GM21447 (cell line): ENCODE results near the gene ANKS1A.
"Not testable (repeated sequence)": the region's sequence is repeated elsewhere in the genome, so short reads cannot be mapped to it uniquely, and the experiment has no call there.

Source experiments
- ATAC-seq: cut with Tn5 transposase; IDR thresholded peaks from one replicate; pipeline ENCODE4 v1.9.1; 2021; ENCODE audit not compliant: unreplicated experiment

Gene ANKS1A, protein sequence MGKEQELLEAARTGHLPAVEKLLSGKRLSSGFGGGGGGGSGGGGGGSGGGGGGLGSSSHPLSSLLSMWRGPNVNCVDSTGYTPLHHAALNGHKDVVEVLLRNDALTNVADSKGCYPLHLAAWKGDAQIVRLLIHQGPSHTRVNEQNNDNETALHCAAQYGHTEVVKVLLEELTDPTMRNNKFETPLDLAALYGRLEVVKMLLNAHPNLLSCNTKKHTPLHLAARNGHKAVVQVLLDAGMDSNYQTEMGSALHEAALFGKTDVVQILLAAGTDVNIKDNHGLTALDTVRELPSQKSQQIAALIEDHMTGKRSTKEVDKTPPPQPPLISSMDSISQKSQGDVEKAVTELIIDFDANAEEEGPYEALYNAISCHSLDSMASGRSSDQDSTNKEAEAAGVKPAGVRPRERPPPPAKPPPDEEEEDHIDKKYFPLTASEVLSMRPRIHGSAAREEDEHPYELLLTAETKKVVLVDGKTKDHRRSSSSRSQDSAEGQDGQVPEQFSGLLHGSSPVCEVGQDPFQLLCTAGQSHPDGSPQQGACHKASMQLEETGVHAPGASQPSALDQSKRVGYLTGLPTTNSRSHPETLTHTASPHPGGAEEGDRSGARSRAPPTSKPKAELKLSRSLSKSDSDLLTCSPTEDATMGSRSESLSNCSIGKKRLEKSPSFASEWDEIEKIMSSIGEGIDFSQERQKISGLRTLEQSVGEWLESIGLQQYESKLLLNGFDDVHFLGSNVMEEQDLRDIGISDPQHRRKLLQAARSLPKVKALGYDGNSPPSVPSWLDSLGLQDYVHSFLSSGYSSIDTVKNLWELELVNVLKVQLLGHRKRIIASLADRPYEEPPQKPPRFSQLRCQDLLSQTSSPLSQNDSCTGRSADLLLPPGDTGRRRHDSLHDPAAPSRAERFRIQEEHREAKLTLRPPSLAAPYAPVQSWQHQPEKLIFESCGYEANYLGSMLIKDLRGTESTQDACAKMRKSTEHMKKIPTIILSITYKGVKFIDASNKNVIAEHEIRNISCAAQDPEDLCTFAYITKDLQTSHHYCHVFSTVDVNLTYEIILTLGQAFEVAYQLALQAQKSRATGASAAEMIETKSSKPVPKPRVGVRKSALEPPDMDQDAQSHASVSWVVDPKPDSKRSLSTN

DNA sequence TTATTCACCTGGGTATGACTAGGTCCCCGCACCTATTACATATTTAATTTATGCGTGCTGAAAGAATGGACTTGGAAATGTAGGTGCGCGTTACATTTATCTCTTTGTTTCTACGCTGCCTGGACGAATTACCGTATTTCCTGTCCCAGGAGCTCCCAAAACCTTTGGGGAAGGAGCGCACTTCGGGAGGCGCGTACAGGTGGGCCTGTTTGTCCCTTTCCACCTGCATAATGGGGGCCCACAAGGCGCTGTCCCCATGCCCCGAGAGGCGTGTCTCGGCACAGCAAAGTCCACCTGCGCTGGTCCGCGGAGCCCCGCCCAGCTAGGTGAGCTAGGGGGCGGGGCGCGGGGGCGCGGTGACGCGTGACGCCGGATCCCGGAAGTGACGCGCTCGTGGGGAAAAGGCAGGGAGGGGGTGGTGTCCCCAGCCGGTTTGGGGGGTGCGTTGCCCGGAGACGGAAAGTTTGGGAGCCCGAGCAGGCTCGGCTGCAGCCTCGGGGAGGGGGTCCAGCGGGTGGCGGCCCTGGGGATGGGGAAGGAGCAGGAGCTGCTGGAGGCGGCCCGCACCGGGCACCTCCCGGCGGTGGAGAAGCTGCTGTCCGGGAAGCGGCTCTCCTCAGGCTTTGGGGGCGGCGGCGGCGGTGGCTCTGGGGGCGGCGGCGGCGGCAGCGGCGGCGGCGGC lies at the start of gene ANKS1A:
ANKS1A (plus strand) TSS at position 382 of the 682 bp plus-strand sequence; CDS start at position 530, 148 bp downstream.
- peak; percentile 43 for ATAC-seq

DNA sequence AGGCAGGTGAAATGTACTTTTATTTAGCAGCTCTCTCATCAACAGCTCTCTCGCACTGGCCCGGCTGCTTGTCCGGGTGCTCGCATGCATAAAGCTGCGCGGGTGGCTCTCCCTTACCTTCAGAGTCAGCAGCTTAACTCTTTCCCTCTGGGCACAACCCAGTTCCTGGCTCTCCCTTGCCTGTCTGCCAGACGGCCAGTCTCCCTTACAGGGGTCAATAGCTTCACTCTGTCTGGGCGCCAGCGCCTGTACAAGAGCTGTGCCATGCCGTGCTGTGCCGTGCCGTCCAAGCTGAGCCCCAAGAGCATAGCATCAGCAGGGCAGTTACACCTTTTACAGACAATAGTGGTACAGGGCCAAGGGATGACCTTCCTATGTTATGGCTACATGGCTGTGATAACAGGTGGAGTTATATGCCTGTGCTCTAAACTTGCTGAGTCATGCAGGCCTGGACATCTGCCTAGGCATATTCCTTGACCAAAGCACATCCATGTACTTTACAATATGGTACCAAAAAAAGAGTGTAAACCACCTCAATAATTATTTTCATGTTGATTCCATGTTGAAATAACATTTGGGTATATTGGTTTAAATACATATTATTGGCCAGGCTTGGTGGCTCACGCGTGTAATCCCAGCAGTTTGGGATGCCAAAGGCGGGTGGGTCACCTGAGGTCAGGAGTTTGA lies 49.2 kb upstream of the ANKS1A start:
- no peak for ATAC-seq

DNA sequence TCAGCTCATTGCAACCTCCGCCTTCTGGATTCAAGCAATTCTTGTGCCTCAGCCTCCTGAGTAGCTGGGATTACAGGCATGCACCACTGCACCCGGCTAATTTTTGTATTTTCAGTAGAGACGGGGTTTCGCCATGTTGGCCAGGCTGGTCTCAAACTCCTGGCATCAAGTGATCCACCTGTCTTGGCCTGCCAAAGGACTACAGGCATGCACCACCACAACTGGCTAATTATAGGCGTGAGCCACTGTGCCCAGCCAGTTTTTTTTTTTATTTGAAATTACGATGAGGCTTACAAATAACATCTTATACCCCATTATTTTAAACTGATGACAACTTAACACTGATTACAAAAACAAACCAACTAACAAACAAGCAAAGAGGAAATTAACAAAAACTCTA lies 40.0 kb upstream of the ANKS1A start:
- ATAC-seq = not testable (repeated sequence)

DNA sequence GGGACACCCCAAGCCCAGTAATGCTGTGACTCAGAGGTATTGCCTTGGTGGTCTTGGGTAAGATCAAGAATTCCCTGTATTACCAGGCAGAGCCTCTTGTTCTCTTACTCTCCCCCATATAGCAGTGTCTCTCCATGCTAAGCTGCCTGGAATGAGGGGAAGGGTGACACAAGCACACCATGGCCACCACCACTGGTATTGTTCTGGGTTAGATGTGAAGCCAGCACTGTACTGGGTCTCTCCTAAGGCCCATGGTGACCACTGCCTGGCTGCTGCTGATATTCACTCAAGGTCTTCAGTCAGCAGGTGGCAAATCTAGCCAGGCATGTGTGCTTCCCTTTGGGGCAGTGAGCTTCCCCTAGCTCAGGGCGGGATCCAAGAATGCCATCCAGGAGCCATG lies 37.7 kb upstream of the ANKS1A start:
- no peak for ATAC-seq

DNA sequence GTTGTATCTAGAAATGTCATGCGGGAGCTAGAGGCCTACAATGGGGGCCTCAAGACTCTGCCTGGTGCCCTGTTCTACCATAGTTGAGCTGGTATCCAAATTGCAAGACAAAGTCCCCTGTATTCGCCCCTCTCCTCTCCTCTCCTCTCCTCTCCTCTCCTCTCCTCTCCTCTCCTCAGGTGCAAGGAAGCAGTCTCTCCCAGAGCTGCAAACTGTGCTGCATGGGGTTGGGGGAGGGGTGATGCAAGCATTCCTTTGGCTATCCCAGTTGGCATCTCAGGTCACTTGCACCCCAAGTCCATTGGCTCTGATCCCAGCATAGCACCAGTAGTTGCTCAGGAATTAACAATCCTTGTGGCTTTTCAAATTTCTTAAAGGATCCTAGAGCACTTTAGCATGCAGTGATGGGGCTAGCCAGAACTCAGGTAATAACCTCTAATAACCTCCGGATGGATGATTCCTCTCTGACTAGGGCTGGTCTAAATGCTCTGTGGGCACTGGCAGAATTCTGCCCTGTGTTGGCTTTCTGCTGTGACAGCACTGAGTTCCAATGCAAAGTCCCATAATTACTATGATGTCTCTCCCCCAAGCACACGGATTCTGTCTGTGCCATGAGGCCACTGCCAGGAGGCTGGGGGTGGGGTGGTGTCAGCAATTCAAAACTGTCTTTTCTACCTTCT lies 36.5 kb upstream of the ANKS1A start:
- ATAC-seq = no peak

DNA sequence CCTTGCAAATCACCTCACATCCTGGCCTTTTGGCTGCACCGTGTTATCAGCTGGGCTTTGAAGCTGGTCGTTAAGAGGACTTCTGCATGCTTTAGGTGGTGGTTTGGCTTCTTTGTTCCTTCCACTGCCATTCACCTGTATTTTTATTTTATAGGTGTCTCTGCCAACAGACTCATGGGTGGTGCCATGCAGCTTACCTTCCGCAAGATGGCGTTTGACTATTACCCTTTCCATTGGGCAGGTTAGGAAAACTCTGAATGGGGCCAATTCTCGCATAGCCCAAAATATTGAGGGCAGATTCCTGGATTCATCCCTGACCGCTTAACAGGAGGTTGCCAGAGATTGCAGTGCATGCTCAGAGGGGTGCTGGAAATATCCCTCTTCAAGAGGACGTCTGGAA lies 33.6 kb upstream of the ANKS1A start:
- ATAC-seq = no peak

DNA sequence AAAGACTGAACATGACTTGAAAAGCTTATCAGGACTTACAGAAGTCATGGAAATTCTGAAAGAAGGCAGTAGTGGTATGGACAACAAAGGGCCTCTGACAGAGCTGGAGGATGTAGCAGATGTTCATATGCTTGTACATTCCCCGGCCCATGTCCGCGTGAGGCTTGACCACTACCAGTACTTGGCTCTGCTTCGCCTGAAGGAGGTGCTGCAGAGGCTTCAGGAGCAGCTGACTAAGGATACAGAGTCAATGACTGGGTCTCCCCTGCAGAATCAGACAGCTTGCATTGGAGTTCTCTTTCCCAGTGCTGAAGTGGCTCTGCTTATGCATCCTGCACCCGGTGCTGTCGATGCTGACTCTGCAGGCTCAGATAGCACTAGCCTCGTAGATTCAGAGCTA lies 30.4 kb upstream of the ANKS1A start:
- ATAC-seq = no peak

DNA sequence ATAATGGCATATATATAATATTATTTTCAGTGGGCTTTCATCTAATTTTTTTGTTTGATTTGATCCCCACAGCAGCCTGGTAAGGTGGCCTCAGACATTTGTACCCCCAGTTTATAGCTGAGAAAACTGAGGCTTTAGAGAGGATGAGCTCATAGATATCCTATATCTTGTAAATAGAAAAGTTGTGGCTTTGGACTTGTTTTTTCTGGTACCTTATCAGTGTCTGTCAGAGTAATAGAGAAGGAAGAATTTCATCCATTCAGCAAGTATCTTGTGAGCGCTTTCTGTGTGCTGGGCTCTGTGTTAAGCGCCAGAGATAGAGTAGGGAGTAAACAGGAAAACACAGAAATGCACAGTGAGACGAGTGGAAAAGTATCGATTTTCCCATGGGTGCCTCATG lies 29.1 kb upstream of the ANKS1A start:
- no peak for ATAC-seq

DNA sequence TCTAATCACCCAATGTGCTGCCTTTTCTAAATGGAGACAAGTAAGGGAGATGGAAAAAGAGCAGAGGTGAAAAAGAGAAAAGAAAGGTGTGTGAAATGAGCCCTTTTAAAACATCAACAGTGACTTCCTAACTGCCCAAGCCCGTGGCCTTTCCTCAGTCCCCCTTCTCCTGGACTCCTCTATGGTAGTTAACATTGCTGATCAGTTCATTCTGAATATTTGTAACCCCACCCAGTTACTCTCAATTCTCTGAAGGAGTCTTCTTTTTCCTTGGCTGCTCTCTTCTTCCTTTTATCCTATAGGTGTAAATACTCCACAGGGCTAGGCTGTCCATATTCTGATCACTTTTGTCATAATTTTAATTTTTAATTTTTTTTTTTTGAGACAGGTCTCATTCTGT lies 28.3 kb upstream of the ANKS1A start:
- ATAC-seq = no peak

DNA sequence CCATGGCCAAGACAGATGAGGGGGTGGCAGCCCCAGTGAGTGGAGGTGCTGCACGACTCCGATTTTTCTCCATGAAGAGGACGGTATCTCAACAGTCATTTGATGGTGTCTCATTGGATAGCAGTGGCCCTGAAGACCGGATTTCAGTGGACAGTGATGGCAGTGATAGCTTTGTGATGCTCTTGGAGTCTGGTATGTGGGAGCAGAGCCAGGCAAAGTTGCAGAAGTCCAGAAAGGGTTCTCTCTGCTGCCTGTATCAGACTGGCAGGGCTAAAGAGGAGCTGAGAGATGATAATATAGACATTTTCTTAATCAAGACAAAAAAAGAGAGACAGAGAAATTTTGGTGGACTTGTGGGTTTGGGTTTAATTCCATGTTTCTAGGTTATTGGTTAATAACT lies 25.0 kb upstream of the ANKS1A start:
- no peak for ATAC-seq

DNA sequence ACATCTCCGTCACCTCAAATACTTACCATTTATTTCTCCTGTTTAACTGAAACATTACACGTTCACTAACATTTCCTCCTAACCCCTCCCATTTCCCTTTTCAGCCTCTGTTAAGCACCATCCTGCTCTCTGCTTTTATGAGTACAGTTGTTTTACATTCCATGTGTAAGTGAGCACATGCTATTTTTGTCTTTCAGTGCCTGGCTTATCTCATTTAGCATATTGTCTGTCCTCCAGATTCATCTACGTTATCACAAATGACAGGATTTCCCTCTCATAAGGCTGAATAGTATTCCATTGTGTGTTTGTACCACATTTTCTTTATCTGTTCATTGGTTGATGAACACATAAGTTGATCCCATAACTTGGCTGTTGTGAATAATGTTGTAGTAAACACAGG lies 23.9 kb upstream of the ANKS1A start:
- no peak for ATAC-seq

DNA sequence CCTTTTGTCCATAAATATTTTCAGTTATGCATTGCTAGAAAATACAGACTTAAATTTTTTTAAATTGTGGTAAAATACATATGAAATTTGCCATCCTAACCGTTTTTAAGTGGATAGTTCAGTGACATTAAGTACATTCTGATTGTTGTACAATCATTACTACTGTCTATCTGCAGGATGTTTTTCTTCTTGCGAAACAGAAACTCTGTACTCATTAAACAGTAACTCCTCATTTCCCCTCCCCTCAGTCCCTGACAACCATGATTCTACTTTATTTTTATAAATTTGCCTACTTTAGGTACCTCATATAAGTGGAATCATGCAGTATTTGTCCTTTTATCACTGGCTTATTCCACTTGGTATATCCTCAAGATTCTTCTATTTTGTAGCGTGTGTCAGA lies 22.5 kb upstream of the ANKS1A start:
- no peak for ATAC-seq

DNA sequence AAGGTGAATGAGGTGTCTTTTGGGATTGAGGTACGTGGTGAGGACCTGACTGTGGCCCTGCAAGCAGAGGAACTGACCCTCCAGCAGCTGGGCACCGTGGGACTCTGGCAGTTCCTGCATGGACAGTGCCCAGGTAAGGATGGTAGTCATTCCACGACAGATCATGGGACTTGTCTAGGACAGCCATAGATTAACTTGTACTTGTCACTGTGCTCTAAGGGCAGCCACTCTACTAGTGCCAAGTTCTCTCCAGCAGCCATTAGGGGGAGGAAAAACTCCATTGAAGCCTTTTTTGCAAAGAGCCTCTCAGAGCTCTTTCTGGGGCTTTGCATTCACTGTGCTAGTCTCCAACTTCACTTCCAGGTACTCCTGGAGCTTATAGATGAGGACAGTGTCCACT lies 21.6 kb upstream of the ANKS1A start:
- ATAC-seq = no peak

DNA sequence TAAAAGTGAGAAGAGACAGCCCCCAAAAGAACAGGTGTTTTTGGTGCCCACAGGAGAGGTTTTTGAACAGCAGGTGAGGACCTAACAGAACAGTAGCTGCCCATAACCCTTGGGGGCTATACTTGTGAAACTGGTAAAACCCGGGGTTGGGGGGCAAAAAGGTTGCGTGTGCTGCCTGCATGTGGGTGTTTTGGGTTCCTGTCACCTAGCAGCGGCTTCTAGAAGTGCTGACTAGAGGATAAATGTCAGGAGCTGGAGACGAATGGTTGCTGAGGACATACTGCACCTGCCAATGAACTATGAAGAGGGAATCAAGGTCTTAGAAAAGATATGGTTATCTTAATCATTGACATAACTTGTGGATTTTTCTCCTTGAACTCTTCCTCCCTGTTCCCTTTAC lies 17.2 kb upstream of the ANKS1A start:
- no peak for ATAC-seq

DNA sequence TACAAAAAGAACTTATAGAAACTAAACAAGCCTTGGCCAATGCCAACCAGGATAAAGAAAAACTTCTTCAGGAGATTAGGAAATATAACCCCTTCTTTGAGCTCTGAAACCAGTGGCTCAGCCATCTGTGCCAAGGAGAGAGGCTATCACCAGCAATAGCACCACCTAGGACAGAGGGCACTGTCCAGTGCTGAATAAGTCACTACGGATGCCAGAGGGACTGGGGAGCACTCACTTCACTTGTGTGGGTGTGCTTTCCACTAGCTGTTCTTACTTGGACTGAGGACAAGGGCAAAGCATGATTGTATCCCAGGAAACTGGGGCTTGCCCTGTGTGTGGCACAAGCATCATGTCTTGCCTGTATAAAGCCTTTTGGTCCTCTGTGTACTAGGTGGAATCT lies 16.7 kb upstream of the ANKS1A start:
- ATAC-seq = no peak

DNA sequence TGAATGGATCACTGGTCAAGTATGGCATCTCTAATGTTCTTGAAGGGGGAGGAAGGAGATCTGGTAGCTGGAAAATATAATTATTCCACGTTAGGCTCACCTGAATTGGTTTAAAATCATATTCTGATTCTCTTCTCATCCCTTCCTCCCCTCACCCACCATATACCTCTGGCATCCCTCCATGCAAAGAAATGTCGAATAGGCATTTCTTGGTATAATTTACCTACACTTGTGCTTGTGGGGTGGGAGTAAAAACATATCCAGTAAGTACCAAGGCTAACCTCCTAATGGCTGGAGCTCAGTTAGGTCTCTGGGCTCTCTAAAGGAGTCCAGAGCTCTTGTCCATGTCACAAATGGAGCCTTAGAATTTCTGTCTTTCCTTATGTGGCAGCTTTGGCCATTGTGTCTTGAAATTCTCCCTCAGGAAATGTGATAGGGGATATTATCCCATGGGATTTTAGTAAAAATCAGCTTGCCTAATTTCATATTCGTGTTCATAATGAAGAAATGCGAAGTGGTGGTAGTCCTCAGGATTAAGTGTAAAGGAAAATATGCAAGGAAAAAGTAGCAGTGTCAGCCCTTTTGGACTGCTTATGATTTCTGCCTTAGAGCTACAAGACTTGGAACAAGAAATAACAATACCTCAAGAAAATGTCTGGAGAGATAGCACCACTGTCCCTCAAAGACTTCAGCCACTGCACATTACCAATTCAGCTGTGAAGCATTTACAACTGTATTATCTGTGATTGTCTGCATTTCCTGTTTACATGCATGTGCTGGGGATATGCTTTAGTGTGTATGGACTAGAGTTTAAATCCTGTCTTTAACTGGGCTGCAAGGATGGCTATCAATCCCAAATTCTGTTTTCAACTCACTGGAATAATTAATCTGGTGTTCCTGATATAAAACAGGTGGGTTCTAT lies 13.5 kb upstream of the ANKS1A start:
- ATAC-seq = no peak

DNA sequence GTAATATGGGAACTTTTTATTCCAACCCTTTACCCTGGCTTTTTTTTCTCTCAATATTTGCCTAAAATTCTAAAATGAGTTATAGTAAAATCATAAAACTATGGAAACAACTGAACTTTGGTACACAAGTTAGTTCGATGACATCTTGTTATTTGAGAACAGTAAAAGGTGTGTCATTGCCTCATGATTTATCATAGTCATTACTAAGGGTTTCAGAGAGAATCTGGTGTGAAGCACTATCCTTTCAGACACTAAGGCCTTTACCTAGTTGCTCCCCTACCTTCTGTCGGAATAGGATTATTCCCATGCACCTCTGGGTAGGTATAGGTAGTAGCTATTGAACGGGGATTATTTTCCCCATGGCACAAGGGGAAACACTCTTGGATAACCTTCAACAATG lies 12.6 kb upstream of the ANKS1A start:
- no peak for ATAC-seq

DNA sequence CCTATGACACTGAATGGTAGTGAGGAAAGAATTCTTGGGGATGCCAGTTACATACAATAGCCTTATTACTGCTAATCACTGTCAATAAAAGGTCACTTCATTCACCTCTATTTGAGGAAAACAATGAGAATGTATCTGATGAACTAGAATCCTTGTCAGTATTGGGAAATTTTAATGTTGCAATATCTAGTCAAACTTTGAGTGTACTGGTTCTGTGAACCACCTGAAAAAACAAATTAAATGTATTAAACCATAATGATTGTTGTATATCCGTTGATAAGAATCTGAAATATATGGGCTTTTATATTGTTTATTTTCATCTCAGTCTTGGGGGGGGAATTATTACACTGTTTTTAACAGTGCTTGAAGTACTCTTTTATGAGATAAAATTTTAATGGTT lies 11.8 kb upstream of the ANKS1A start:
- ATAC-seq = no peak
